Adipose tissue (tissue), 3 donors: ENCODE data around the gene MAGI2. TPM values are rescaled to one million over a fixed set of nuclear protein-coding genes. Genes with fewer than 3 reads are reported as not detected.

ENCODE experiments used
- H3K27ac ChIP-seq: one replicate; pipeline ENCODE4 v1.5.1; 2013; ENCODE audit warnings: low read depth, low read length
- WGBS, 3 donors: extraction: QIAGEN DNeasy Blood & Tissue Kit; methylation state at CpG; one replicate each; pipeline ENCODE4 v1.1.7; 2013; 5-methylcytosine and 5-hydroxymethylcytosine counted together
- polyA plus RNA-seq, 3 donors: library from polyadenylated mRNA; stranded (reverse); fragments of 200-250 nt; gene quantifications; one replicate each; pipeline ENCODE4 v1.2.3, GENCODE V29; 2013
- donor health status: healthy with polysubstance abuse.
- donor health status: Bipolar disorder and iron deficiency.
- donor health status: healthy.

The MAGI2 gene
- polyA plus RNA-seq, 3 donors = 0.81 to 3.2 (median 2.2) TPM

DNA sequence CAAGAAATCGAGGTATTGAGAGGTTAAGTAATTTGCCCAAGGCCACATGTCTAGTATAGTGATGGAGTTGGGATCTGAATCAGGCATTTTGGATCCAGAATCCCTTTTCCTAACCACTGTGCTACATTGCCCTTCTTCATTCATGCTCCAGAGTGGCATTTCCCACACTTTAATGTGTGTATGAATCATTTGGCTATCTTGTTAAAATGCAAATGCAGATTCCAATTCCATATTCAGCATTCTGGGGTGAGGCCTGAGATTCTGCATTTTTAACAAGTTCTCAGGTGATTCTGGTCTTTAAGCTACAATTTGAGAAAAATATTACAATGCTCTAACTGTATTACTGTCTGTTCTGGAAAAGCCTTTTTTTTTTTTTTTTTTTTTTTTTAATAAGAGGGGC lies 1023.6 kb downstream of the MAGI2 start:
- 76 to 78% (median 77%) methylated on average over 1 of the region's 1 CpG for WGBS, 3 donors
- H3K27ac ChIP-seq = no peak overlapping the region

DNA sequence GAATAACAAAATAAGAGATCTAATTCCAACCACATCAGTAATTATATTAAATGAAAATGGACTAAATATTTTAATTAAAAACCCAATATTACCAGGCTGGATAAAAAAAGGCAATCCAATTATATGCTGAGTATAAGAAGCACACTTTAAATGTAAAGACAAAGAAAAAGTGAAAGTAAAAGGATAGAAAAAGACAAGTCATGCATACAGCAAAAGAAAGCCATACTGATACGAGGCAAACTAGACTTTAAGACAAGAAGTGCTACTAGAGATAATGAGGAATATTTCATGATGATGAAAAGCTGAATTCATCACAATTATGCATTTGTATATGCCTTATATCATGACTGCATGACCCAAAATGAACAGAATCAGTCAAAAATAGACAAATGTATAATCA lies 1026.3 kb downstream of the MAGI2 start:
- 56 to 87% (median 68%) methylated on average over 1 of the region's 1 CpG for WGBS, 3 donors

DNA sequence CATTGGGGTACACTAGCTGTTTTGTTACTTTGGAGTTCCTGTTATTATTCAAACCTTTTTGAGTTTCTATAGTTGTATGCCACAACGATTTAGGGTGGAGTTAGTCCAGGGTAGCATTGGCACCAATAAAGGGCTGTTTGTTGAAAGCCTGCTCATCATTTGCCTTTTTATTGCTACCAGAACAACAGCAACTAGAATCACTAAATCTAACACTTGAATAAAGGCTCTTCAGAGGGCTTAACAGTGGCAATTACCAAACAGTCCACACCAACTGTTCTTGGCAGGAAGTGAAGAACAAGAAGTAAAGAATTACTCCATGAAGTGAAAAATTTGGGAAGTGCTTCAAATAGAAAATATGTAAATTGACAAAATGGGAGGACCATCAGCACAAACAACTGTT lies 1033.5 kb downstream of the MAGI2 start:
- 43 to 67% (median 47%) methylated on average over 1 of the region's 1 CpG for WGBS, 3 donors
- H3K27ac ChIP-seq = no peak overlapping the region

More for the DNA sequence above, 1026.3 kb downstream of the MAGI2 start:
- no peak overlapping the region for H3K27ac ChIP-seq

GRCh38 chr7:78417180-78417853 lies 1036.2 kb downstream of the MAGI2 start:
- H3K27ac ChIP-seq = no peak overlapping the region
- 71 to 87% (median 79%) methylated on average over 4 of the region's 4 CpGs for WGBS, 3 donors

DNA sequence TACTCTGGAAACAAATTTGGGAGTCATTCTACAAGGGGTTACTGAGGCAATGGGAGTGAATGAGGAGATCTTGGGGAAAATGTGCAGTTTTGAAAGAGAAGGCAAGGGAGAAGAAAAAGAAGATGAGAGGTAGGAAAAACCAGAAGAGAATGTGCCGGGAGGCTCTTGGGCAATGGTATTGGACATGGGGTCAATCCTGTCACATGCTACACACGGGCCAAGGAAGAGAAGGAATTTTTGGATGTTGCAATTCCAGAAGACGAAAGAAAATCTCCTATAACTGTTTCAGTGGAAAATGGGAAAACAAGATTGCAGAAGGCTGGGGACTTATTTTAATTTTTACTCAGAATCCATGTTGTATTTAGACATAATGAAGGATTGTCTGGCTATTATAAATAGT lies 1039.9 kb downstream of the MAGI2 start:
- H3K27ac ChIP-seq = no peak overlapping the region
- 71 to 85% (median 80%) methylated on average over 3 of the region's 3 CpGs for WGBS, 3 donors

DNA sequence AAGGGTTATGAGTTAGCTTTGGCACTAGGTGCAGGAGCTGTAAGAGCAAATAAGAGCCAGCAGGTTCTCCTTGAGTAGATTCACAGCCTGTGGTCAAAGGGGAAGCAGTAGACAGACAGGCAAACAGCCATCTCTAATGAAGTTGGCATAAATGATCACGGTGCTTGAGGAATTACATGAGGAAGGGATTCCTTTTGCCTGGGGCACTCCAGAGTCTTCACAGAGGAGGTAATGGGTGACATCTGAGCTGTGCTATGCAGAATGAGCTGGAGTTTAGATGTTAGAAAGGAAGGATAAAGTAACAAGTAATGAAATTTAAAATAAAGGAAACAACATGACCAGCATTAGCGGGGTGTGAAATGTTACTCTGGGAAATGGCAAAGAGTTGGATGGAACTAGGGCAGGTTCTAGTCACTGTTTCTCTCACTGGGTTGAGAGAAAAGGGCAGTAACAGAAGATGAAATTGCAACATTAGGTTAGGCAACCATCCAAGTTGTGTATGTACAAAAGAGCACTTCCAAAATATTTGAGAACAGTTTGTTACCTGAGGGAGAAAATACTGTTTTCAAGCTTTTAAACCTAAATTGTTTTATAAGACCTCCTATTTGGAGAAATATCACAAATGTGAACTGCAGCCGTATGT lies 1041.1 kb downstream of the MAGI2 start:
- H3K27ac ChIP-seq = no peak overlapping the region
- 71 to 85% (median 85%) methylated on average over 3 of the region's 3 CpGs for WGBS, 3 donors

- 88 to 92% (median 89%) methylated on average over 3 of the region's 3 CpGs for WGBS, 3 donors
- H3K27ac ChIP-seq = no peak overlapping the region
Measured at GRCh38 chr7:78407031-78407430, 1046.4 kb downstream of the MAGI2 start.

- H3K27ac ChIP-seq = no peak overlapping the region
Measured at GRCh38 chr7:78406531-78406930, 1046.9 kb downstream of the MAGI2 start.

GRCh38 chr7:78402096-78402495 lies 1051.4 kb downstream of the MAGI2 start:
- WGBS, 3 donors = 79 to 90% (median 85%) methylated on average over 4 of the region's 4 CpGs
- no peak overlapping the region for H3K27ac ChIP-seq

- H3K27ac ChIP-seq = no peak overlapping the region
- WGBS, 3 donors = 23 to 49% (median 25%) methylated on average over 2 of the region's 2 CpGs
Measured at GRCh38 chr7:78400038-78400437, 1053.4 kb downstream of the MAGI2 start.

DNA sequence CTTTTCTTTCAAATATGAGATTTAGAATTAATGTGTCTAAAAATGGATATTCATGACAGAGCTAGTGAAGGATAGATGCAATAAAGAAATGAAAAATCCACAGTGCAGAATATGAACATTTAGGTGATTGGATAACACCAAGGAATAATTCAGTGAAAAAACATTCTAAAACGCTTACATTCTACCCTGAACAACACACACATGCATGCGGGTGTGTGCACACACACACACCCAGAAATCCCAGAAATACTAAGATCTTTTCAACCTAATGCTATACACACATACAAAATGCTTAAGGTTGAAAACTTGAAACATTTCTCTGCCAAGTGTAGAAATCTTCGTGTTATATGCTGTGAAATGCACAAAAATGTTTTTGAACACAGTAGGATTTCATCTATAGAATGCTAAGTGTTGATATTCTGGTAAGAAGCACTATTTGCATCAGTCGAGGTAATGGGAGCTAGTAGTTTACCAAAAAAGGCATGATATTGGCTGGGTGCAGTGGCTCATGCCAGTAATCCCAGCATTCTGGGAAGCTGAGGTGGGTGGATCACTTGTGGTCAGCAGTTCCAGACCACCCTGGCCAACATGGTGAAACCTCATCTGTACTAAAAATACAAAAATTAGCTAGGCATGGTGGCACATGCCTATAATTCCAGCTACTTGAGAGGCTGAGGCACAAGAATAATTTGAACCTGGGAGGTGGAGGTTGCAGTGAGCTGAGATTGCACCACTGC lies 1054.3 kb downstream of the MAGI2 start:
- WGBS, 3 donors = 69 to 81% (median 78%) methylated on average over 4 of the region's 4 CpGs
- H3K27ac ChIP-seq = no peak overlapping the region

- WGBS, 3 donors = 55 to 67% (median 64%) methylated on average over 2 of the region's 2 CpGs
- no peak overlapping the region for H3K27ac ChIP-seq
Measured at GRCh38 chr7:78398576-78398975, 1054.9 kb downstream of the MAGI2 start.

DNA sequence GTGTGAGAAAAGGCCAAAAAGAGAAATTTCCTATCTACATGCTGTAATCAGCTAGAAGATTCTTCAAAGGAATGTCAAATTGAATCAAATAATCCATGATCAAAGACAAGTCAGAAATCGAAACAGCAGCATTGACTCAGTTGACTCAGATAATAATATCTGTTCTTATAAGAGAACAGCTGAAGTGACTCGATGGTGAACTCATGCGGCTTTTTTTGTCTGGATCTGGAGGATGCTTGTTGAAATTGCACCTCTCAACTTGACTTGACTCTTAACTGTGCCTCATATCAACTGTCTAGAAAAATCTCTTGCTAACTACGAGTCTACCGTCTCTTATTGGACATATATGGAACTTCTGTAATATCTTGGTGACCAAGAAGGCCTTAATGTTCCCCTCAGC lies 1055.4 kb downstream of the MAGI2 start:
- H3K27ac ChIP-seq = no peak overlapping the region
- 88 to 90% (median 89%) methylated on average over 5 of the region's 5 CpGs for WGBS, 3 donors

- WGBS, 3 donors = 65 to 82% (median 79%) methylated on average over 3 of the region's 3 CpGs
- H3K27ac ChIP-seq = no peak overlapping the region
Measured at GRCh38 chr7:78396210-78396609, 1057.3 kb downstream of the MAGI2 start.

DNA sequence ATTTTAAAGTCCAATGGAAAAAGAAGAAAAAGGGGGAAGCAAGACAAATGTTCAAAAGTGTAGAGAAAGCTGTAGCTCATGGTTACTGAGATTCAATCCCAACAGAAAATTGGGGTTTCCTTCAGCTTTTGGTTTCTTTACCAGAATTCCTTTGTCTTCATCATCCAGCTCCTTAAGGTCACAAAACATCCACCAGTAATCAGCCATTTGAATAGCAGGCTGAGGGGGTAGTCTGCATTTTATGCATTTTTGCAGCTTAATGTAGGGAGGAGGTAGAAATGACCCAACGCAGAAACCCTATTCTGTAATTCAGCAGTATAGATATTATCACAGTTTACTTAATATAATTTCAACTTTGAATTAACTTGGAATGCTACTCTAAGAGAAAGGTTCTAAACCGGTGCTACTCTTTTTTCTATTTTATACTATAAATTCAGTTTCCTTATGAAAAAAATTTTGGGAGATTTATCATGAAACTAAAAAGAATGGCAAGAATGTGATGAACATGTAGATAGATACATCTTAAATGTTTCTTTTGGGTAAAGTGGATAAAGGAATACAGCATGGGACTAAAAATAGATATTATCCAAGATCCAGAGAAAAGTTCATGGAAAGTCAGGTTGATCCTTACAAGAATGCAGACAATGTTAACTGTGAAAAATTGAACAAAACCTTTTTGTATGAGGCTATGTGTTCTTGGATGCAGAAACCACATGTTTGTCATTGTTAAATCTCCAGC lies 1058.0 kb downstream of the MAGI2 start:
- H3K27ac ChIP-seq = no peak overlapping the region
- WGBS, 3 donors = 76 to 92% (median 84%) methylated on average over 2 of the region's 2 CpGs

DNA sequence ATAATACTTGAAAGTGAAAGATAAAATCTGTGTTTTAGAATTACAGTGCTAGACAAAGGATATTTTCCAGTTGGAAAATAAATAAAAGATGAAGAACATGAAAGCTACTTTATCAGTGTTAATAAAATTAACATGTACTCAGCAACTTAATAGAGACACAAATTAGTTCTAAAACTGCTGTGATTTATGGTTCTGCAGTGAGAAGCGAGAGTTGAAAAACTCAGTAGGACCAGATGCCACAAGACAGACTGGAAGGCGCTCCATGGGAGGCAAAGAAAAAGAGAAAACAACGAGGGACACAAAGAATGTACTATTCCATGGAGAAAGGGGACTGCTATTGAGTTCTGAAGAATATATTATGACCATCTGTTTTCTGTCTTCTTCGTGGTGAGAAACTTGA lies 1064.4 kb downstream of the MAGI2 start:
- no peak overlapping the region for H3K27ac ChIP-seq
- WGBS, 3 donors = 73 to 79% (median 78%) methylated on average over 4 of the region's 4 CpGs

DNA sequence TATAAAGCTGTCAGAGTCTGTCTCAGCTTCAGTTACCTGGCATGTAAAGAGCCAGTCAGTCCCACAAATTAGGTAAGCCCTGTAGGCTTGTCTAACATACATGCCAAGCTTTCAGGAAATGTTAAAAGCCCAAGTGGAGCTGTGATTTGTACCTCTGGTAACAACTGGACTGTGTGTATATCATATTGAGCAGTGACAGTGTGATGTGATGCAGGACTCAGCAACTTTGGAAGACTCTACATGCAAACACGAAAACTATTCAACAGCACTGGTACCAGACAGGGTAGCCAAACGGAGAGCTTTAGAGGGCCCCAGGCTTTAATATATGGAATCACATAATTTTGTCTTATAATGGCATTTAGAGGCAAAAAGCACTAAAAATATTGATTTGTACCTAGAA lies 1066.9 kb downstream of the MAGI2 start:
- H3K27ac ChIP-seq = no peak overlapping the region
- WGBS, 3 donors = 65 to 88% (median 76%) methylated on average over 2 of the region's 2 CpGs

DNA sequence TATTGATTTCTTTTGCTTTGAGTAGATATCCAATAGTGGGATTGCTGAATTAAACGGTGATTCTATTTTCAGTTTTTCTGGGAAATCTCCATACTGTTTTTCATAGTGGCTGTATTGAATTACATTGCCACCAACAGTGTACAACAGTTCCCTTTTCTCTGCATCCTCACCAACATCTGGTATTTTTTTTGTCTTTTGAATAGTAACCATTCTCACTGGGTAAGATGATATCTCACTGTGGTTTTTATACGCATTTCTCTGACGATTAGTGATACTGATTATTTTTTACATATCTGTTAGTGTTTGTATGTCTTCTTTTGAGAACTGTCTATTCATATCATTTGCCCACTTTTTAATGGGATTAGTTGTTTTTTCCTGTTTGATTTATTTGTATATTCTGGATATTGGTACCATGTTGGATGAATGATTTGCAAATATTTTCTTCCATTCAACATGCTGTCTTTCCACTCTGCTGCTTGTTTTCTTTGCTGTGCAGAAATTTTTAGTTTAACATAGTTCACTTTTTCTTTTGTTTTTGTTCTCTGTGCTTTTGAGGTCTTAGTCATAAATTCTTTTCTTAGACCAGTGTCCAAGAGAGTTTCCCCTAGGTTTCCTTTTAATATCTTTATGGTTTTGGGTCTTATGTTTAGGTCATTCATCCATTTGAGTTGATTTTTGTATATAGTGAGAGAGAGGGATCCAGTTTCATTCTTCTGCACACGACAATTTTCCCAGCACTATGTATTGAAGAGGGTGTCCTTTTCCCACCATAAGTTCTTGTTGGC lies 1070.2 kb downstream of the MAGI2 start:
- no peak overlapping the region for H3K27ac ChIP-seq
- 74 to 75% (median 75%) methylated on average over 4 of the region's 4 CpGs for WGBS, 3 donors
